ENCODE results near the gene MAP1LC3B2. TPM values are rescaled to one million over a fixed set of nuclear protein-coding genes. Genes with fewer than 3 reads are reported as not detected.
"Not testable (repeated sequence)": the region's sequence is repeated elsewhere in the genome, so short reads cannot be mapped to it uniquely, and the experiment has no call there.

The MAP1LC3B2 gene
- polyA plus RNA-seq, 1 experiment, result 3.8 TPM

DNA sequence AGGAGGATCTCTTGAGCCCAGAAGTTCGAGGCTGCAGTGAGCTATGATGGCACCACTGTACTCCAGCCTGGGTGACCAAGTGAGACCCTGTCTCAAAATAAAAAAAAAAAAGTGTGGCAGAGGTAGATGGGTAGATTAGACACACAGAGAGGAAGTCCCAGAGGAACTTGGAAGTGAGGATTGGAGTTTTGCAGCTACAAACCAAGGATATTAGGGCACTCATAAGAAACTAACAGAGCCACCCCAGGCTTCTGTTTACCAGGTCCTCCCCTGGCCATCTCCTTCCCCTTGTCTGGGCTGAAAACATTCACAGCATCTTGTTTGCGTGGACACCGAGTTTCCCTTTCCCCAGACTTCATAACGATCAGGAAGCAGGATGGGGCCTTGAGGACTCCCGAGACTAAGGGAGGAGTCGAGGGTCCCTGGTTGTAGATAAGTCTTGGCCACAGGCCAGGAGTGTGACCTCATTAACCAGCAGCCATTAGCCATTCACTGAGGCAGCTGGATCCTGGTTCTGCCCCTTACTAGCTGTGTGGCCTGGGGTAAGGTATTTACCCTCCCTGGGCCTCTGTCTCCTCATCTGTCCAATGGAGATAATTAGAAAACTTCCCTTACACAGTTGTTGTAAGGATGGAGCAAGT, 2.1 kb downstream of the MAP1LC3B2 start:
- Histone ChIP-seq H3K9me3 (ENCODE audit: control insufficient read depth, insufficient read depth, low read length) (no peaks in the 10 kb centered on the region; the same call in none of the 2 replicates), H3K27ac (ENCODE audit: low read depth, low read length) (no peak overlapping the region), H3K4me3 (ENCODE audit: low read depth, low read length) (no peak overlapping the region), H3K27me3 (ENCODE audit: control insufficient read depth, insufficient read depth, low read length) (peaks cover 3% of the 10 kb centered on the region)
- ChIA-PET POLR2A (no interaction called here), CTCF (interaction anchor here (0.6 kb wide), 1 partner anchor 305 kb away, joined by 3 read pairs; no protein-coding TSS in a partner anchor)
- no peak for DNase-seq (ENCODE audit: low read depth, low spot score)
- no peak for TF ChIP-seq CTCF (IDR thresholded peaks at IDR 0.05; ENCODE audit: low read depth, low read length)

DNA sequence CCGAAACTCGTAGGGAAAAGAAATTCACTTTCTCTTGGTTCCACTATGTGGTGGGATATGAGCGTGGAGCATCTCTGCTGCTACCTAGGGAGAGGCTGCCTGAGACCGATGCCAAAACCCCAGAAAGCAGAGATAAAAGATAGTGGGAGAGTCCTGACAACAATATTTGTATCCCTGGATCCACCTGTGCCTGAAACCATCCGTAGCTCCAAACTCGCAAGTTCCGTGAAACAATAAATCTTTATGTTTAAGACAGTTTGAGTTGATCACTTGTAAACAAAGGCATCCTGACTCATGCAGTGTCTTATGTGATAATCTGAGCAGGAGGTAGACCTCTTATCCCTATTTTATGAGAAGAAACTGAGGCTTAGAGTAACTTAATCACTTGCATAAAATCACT, 2.9 kb downstream of the MAP1LC3B2 start:
- CTCF ChIA-PET, result interaction anchor here (0.6 kb wide), 1 partner anchor 304 kb away, joined by 3 read pairs; no protein-coding TSS in a partner anchor
- no peak for DNase-seq (ENCODE audit: low read depth, low spot score)

GRCh38 chr12:116563262-116563661, 4.1 kb downstream of the MAP1LC3B2 start:
- no peaks in the 10 kb centered on the region; the same call in none of the 2 replicates for H3K9me3 ChIP-seq (ENCODE audit: control insufficient read depth, insufficient read depth, low read length)
- peaks cover 3% of the 10 kb centered on the region for H3K27me3 ChIP-seq (ENCODE audit: control insufficient read depth, insufficient read depth, low read length)
- ChIA-PET POLR2A (no interaction called here), CTCF (interaction anchor here (0.6 kb wide), 1 partner anchor 144 kb away, joined by 3 read pairs; no protein-coding TSS in a partner anchor)
- no peak for DNase-seq (ENCODE audit: low read depth, low spot score)
- no peak for TF ChIP-seq CTCF (IDR thresholded peaks at IDR 0.05; ENCODE audit: low read depth, low read length)
- H3K27ac ChIP-seq (ENCODE audit: low read depth, low read length), result no peak overlapping the region
- H3K4me3 ChIP-seq (ENCODE audit: low read depth, low read length), result no peak overlapping the region

More for the DNA sequence above, 2.9 kb downstream of the MAP1LC3B2 start:
- Histone ChIP-seq H3K9me3 (ENCODE audit: control insufficient read depth, insufficient read depth, low read length) (no peaks in the 10 kb centered on the region; the same call in none of the 2 replicates), H3K27me3 (ENCODE audit: control insufficient read depth, insufficient read depth, low read length) (peaks cover 3% of the 10 kb centered on the region), H3K4me3 (ENCODE audit: low read depth, low read length) (no peak overlapping the region), H3K27ac (ENCODE audit: low read depth, low read length) (no peak overlapping the region)
- POLR2A ChIA-PET, result no interaction called here
- TF ChIP-seq CTCF (IDR thresholded peaks at IDR 0.05; ENCODE audit: low read depth, low read length), result no peak

DNA sequence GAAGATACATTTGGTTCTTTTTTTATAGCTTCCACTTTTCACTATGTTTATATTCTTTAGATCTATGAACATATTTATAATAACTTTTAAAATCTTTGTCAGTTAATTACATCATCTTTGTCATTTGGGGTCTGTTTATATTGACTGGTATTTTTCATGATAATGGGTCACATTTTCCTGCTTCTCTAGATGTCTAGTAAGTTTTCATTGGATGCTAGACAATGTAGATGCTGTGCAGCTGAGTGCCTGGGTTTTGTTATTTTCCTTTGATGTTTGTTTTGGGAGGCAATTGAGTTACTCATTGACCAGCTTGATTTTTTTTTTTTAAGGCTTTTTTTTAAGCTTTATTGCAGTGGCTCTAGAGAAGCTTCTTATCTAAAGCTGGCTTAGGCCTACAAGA, 4.9 kb downstream of the MAP1LC3B2 start:
- Histone ChIP-seq H3K27me3 (ENCODE audit: control insufficient read depth, insufficient read depth, low read length) (peaks cover 3% of the 10 kb centered on the region), H3K27ac (ENCODE audit: low read depth, low read length) (no peak overlapping the region), H3K4me3 (ENCODE audit: low read depth, low read length) (no peak overlapping the region), H3K9me3 (ENCODE audit: control insufficient read depth, insufficient read depth, low read length) (no peaks in the 10 kb centered on the region; the same call in none of the 2 replicates)
- no peak for TF ChIP-seq CTCF (IDR thresholded peaks at IDR 0.05; ENCODE audit: low read depth, low read length)
- ChIA-PET CTCF (interaction anchor here (0.6 kb wide), 1 partner anchor 144 kb away, joined by 3 read pairs; no protein-coding TSS in a partner anchor), POLR2A (no interaction called here)
- no peak for DNase-seq (ENCODE audit: low read depth, low spot score)

DNA sequence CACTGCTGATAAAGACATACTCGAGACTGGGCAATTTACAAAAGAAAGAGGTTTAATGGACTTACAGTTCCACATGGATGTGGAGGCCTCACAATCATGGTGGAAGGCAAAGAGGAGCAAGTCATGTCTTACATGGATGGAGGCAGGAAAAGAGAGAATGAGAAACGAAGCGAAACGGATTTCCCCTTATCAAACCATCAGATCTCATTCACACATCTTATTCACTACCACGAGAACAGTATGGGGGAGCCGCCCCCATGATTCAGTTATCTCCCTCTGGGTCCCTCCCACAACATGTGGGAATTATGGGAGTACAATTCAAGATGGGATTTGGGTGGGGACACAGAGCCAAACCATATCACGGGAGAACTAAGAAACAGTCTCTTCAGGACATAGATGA, 6.0 kb downstream of the MAP1LC3B2 start:
- CTCF ChIA-PET; POLR2A ChIA-PET; H3K9me3 ChIP-seq (ENCODE audit: control insufficient read depth, insufficient read depth, low read length): not testable (repeated sequence)

More for the DNA sequence above, 6.0 kb downstream of the MAP1LC3B2 start:
- DNase-seq (ENCODE audit: low read depth, low spot score); H3K27me3 ChIP-seq (ENCODE audit: control insufficient read depth, insufficient read depth, low read length); H3K27ac ChIP-seq (ENCODE audit: low read depth, low read length); H3K4me3 ChIP-seq (ENCODE audit: low read depth, low read length): not testable (repeated sequence)

Data from AG04450 (cell line).